HG03097 (cell line): ENCODE data around the gene RANBP1.
A peak's percentile ranks its signal among the peaks of the same experiment; 100 is the strongest.

Experiments used
- ATAC-seq: cut with Tn5 transposase; IDR thresholded peaks from one replicate; pipeline ENCODE4 v1.9.1; 2021; ENCODE audit not compliant: unreplicated experiment, low FRiP score

The RANBP1 gene

DNA sequence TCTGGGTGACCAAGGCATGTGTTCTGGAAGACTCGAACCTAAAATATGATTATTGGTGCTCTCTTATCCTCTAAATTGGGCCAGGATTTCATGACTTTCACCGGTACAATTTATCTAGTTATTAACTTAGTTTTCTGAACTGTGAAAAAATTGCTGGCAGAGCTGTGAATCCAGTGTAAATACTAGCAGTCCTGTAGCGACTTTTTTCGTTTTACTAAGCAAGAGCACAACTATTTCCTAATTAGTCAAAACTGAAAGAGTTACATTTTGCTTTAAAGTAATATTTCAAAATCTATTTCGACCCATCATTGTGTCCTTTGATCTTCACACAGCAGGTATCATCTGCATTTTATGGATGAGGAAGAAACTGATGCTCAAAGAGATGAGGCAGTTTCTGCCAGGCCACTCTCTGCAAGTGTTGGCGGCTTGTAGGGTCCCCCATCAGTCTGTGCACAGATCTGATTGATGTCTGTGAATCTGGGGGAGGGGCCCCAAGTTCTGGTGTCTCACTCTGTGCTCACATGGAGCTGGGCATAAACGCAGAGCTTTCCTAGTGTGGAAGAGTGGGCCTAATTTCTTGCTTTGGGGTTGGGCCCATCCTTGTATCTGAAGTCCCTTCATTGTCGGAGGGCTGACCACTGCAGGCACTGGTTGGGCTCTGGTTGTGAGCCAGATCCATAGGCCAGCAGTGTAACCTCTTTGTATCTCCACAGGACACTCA lies 2.6 kb downstream of the RANBP1 start:
- no peak for ATAC-seq

- no peak for ATAC-seq
Measured at GRCh38 chr22:20121856-20122415, 6.0 kb downstream of the RANBP1 start.

GRCh38 chr22:20123366-20124082 lies 7.6 kb downstream of the RANBP1 start:
- ATAC-seq: no peak

DNA sequence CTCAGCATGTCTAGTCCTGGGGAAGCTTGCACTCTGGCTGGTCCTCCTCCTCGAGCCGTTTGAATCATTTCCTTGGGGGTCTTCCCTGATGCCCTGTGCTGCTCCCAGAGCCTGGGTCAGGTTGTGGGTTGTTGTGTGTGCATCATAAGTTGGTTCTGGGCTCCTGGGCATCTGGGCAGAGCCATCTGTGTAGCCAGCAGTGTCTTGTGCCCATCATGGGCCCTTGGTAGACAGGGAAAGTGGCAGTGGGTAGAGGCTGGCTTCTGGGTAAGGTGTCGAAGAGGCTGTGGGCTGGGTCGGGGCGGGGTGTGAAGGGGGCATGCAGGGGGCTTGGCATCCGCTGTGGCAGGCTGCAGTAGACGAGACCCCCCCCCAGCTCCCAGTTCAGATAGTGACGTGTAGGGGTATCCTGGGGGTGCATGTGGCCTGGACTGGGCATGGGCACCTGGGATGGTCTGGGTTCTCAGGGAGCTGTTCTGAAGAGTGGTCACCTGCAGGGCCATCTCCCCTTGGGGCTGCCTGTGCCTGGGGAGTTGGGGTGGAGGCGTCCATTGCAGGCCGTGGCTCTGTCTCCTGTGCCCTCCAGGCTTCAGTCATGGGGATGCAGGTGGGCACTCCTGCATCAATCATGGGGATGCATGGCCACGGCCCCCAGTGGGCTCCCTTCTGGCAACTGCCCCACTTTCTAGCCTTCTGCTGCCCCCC lies 8.3 kb downstream of the RANBP1 start:
- ATAC-seq: no peak

- ATAC-seq: no peak
Measured at GRCh38 chr22:20125201-20126174, 9.6 kb downstream of the RANBP1 start.

GRCh38 chr22:20126284-20127029 lies 10.6 kb downstream of the RANBP1 start:
- ATAC-seq: no peak

DNA sequence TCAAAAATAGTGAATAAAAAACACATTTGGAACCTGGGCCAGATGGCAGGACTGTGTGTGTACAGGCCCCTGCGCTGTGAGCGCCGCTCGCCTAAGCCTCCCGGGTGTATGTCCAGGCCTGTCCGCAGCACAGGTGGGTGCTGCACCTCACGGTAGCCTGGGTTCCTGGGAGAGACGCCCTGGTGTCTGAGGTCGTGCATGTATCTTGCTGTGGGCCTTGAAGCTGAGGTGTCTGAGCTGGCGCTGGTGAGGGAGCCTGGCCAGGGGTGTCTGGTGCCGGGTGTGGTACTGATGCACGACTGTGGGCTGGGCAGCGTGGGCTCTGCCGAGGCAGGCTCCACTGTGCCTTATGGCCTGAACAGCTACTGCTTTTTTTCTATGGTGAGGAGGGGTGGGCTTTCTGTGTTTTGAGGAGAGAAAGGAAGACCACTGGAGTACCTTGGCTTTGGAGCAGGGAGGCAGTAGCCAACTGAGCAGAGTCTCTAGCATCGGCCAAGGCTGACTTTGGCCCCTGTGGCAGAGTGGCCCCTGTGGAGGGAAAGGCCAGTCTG lies 11.5 kb downstream of the RANBP1 start:
- no peak for ATAC-seq

DNA sequence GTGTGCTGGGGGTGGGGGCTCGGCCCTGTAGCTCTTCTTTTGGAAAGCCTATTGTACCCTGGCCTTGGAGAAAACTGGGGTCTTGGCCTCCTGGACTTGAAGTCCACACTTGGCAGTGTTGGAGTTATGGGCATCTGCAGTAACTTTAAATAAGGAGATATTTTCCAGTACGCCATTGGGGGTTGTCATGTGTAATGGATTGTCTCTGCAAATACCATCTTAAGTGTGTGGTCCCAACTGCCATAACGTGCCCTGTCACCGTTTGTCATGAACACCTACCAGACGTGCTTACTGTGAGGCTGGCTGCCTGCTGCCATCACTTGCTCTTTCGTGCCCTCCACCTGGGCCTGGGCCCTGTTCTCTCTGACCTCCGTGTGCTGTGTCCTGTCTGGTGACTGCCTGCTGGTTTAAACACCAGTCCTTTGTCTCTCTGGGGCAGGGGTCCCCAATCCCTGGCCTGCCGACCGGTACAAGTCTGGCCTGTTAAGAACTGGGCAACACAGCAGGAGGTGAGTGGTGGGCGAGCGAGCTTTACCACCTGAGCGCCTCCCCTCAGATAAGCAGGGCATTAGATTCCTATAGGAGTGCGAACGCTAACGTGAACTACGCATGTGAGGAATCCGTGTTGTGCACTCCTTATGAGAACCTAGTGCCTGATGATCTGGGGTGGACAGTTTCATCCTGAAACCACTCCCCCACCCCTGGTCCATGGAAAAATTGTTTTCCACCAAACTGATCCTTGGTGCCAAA lies 12.1 kb downstream of the RANBP1 start:
- ATAC-seq: no peak

- no peak for ATAC-seq
Measured at GRCh38 chr22:20128619-20128901, 12.7 kb downstream of the RANBP1 start.

DNA sequence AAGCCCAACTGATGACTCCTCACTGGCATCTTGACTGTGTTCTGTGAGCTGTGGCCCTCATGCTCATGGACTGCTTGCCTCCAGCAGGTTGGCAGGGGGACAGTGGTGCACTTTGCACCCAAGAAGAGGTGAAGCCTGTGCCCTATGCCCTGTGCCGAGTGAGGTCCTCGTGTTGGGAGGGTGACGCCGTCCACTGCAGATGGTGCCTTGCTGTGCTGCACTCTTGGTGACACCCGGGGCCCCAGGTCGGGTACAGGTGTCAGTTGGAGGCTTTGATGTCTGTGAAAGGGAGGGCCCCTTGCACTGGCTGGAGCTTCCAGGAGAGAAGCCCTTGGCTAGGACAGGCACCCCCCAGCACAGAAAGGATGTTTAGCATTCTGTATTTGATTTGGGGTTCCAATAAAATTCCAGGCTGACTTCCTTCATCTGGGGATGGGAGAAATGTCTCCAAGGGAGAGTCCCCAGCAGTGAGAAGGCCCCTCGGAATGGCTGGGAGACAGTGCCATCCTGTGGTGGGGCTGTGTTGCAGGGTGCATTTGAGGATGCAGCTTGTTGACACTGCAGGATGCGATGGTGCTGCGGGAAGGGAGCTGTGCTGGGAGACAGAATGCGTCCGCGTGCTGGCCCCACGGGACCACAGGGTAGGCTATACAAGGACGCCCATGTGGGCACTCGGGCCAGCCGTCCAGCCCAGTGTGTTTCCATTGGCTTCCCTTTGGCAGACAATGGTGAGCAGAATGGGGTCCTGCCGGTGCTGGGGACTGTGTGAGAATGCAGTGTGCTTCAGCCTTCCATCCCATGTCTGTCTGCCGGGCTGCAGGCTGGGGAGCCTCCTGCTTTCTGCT lies 13.2 kb downstream of the RANBP1 start:
- no peak for ATAC-seq

DNA sequence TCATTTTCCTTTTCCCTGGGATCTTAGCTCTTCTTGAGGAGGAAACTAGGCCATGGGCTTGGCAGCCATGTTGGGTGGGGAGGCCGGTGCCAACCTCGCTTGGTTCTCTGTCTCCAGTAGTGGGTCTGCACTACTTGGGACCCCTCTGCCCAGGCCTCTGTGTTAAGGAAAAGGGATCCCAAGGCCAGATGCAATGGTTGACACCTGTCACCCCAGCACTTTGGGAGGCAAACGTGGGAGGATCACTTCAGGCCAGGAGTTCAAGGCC lies 13.8 kb downstream of the RANBP1 start:
- no peak for ATAC-seq

- no peak for ATAC-seq
Measured at GRCh38 chr22:20130319-20130718, 14.4 kb downstream of the RANBP1 start.

GRCh38 chr22:20130731-20131596 lies 15.1 kb downstream of the RANBP1 start:
- peak; percentile 45 for ATAC-seq

DNA sequence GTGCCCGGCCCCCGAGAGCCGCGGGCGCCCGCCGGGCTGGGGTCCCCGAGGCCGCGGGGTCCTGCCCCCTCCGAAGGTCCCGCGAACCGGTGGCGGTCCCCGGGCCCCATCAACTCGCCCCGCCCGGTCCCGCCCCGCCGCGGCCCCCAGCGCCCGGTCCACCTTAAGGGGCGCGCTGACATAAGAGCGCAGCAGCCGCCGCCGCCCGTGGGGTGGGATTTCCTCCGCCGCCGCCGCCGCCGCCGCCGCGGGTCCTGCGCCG lies 15.6 kb downstream of the RANBP1 start, which contains the start of gene ZDHHC8:
ZDHHC8 (plus strand) TSS at position 208 of the 262 bp plus-strand sequence. CDS start 144 bp downstream, outside the sequence.
- ATAC-seq: peak; percentile 22

DNA sequence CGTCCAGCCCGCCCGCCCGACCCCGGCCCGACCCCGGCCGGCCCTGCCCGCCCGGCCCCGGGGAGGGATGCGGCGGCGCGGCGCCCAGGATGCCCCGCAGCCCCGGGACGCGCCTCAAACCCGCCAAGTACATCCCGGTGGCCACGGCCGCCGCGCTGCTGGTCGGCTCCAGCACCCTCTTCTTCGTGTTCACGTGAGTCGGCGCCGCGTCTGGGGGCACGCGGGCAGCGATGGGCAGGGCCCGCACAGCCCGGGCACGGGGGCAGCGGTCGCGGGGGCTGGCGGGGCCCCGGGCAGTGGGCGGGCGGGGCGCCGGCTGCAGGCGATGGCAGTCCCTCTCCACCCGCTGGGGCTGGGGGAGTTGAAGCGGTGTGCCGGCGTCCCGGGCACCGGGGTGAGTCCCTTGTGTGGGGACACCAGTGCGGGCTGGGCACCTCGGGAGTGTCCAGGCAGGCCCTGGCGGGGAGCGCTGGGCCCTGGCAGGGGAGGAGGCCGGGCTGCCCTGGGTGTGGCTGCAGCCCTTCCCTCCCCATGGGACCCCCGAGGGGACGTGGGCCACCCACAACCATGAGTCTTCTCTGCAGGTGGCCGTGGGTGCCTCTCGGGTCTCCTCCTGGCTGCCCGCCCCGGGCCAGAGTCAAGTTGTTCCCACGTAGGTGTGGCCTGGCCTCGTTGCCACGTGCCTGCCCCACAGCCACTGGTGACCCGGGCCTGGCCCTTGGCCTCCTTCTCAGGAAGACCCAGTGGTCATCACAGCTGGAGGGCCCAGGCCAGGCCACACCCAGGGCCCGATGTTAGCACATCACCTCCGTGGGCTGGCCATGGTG lies 16.2 kb downstream of the RANBP1 start:
- peak; percentile 2 for ATAC-seq

DNA sequence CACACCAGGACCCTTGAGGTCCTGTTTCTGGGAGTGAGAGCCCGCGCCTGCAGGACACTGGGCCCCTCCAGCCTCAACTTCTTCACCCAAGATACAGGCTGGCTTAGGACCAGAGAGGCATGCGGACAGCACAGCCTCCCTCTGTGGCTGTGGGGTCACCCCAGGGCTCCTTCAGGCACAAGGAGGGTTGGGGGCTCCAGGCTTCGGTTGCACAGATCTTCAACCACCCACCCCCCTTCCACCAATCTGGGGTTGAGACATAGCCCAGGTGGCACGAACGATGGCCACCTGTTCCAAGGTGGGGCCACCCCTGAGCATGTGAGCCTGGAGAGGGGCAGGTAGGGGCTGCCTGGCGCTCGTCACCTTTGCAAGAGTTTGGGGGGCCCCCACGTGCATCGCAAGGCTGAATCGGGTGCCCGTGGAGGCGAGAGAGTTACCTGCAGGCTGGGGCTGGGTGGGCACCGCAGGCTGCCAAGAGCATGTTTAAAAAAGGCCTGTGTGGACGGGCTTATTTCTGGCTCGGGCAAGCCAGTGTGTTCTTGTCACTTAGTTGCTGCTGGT lies 16.9 kb downstream of the RANBP1 start:
- ATAC-seq: no peak
